ENCODE data around the gene RBBP7.
A peak's percentile ranks its signal among the peaks of the same experiment; 100 is the strongest.

GRCh38 chrX:16826207-16826606 lies 44.0 kb downstream of the RBBP7 start:
- no peak for TF ChIP-seq POLR2A (IDR thresholded peaks at IDR 0.05; ENCODE audit: control extremely low read depth in 1 of 2, low read depth in 2 of 2, low read length in 2 of 2)
- peak; percentile 29 to 48; a peak in 3 of 4 replicates for TF ChIP-seq RAD21 (IDR thresholded peaks at IDR 0.05 in 1 of 2, conservative IDR thresholded peaks at IDR 0.05 in 1 of 2; ENCODE audit: low read depth in 2 of 2, low read length in 2 of 2)
- TF ChIP-seq POLR2AphosphoS5 (IDR thresholded peaks at IDR 0.05; ENCODE audit: low read depth, low read length) = no peak
- TF ChIP-seq EZH2 (IDR thresholded peaks at IDR 0.05; ENCODE audit: low read depth, low read length, severe bottlenecking) = no peak
- peak in 1 of 3 experiments; percentile 28; a peak in 2 of 4 replicates for TF ChIP-seq CTCF (IDR thresholded peaks at IDR 0.05; ENCODE audit: control extremely low read depth in 1 of 3, insufficient read depth in 1 of 3, low read depth in 1 of 3, low read length in 3 of 3)

Measured in H1 (cell line).